IMR-90 (cell line): ENCODE data around the gene WDR81. TPM values are rescaled to one million over a fixed set of nuclear protein-coding genes. Genes with fewer than 3 reads are reported as not detected.

Experiments
- ATAC-seq: fragments of 200-7000 bp; cut with Tn5 transposase; 2 replicates; pipeline ENCODE4 v1.9.1; 2020; ENCODE audit warnings: low read depth, mild to moderate bottlenecking, moderate library complexity
- BruUV-seq: library from RNA; stranded (reverse); fragments of 400-500 nt; replicated peaks from 2 replicates; lab custom pipeline; 2021; lab: Mats Ljungman, UMichigan
- CTCF ChIA-PET: fragments of 300-600 bp; formaldehyde crosslinking; extraction: SDS; loops from one replicate; lab custom pipeline; 2021; ENCODE audit warnings: antibody characterized with exemption; lab: Yijun Ruan, JAX
- POLR2A ChIA-PET: fragments of 300-600 bp; sonication (Branson Sonifier 250); formaldehyde crosslinking; loops from one replicate; lab custom pipeline; 2022; ENCODE audit warnings: antibody characterized with exemption; ENCODE audit not compliant: unreplicated experiment; lab: Charles Lee
- DNase-seq: peaks from one replicate; pipeline ENCODE4 v3.0.0; 2013
- H2AFZ ChIP-seq: replicated peaks from 2 replicates; pipeline ENCODE3; 2013; ENCODE audit warnings: low read length, mild to moderate bottlenecking; ENCODE audit not compliant: poor library complexity
- H2AK5ac ChIP-seq: 2 replicates; pipeline ENCODE4 v1.6.1; 2013; ENCODE audit warnings: low read depth, low read length, inconsistent platforms
- H2AK9ac ChIP-seq: replicated peaks from 2 replicates; pipeline ENCODE3; 2013; ENCODE audit warnings: mild to moderate bottlenecking, low read depth, low read length, moderate library complexity; ENCODE audit not compliant: poor library complexity
- H2BK120ac ChIP-seq: 2 replicates; pipeline ENCODE4 v1.6.1; 2013; ENCODE audit warnings: low read depth, low read length, inconsistent platforms
- H2BK15ac ChIP-seq: 3 replicates; pipeline ENCODE4 v1.6.1; 2013; ENCODE audit warnings: low read depth, low read length, inconsistent platforms
- H2BK20ac ChIP-seq: 2 replicates; pipeline ENCODE4 v1.6.1; 2013; ENCODE audit warnings: low read depth, mild to moderate bottlenecking, inconsistent platforms, low read length, moderate library complexity
- H2BK5ac ChIP-seq: 2 replicates; pipeline ENCODE4 v1.6.1; 2013; ENCODE audit warnings: mild to moderate bottlenecking, low read depth, low read length, inconsistent platforms; ENCODE audit not compliant: poor library complexity, severe bottlenecking
- H3K14ac ChIP-seq: replicated peaks from 2 replicates; pipeline ENCODE4 v1.6.1; 2013; ENCODE audit warnings: low read depth, low read length, inconsistent platforms
- H3K18ac ChIP-seq: 2 replicates; pipeline ENCODE4 v1.6.1; 2013; ENCODE audit warnings: low read depth, low read length, control low read depth
- H3K23ac ChIP-seq: 2 replicates; pipeline ENCODE4 v1.6.1; 2013; ENCODE audit warnings: low read depth, low read length, inconsistent platforms
- H3K27ac ChIP-seq: 2 replicates; pipeline ENCODE4 v1.5.1; 2013; ENCODE audit warnings: mild to moderate bottlenecking, control low read depth, low read length; ENCODE audit not compliant: insufficient read depth
- H3K27me3 ChIP-seq: 2 replicates; pipeline ENCODE4 v1.6.1; 2013; ENCODE audit warnings: low read length; ENCODE audit not compliant: control insufficient read depth, insufficient read depth
- H3K36me3 ChIP-seq: 2 replicates; pipeline ENCODE4 v1.6.1; 2013; ENCODE audit warnings: low read length, mixed read lengths; ENCODE audit not compliant: control insufficient read depth, insufficient read depth
- H3K4ac ChIP-seq: 2 replicates; pipeline ENCODE4 v1.6.1; 2013; ENCODE audit warnings: low read depth, low read length, inconsistent platforms
- H3K4me1 ChIP-seq: 2 replicates; pipeline ENCODE4 v1.6.1; 2013; ENCODE audit warnings: low read length, mixed read lengths; ENCODE audit not compliant: control insufficient read depth, insufficient read depth
- H3K4me2 ChIP-seq: 2 replicates; pipeline ENCODE4 v1.6.1; 2013; ENCODE audit warnings: low read depth, mild to moderate bottlenecking, control low read depth, low read length, moderate library complexity
- H3K4me3 ChIP-seq: 2 replicates; pipeline ENCODE4 v1.5.1; 2013; ENCODE audit warnings: low read depth, mild to moderate bottlenecking, control low read depth, low read length, moderate library complexity; ENCODE audit not compliant: insufficient read depth
- H3K56ac ChIP-seq: 2 replicates; pipeline ENCODE4 v1.6.1; 2013; ENCODE audit warnings: low read length, inconsistent platforms; ENCODE audit not compliant: insufficient read depth; ENCODE audit errors: extremely low read depth
- H3K79me1 ChIP-seq, 2 experiments: 2 replicates each; pipeline ENCODE4 v1.6.1; 2013; ENCODE audit warnings: low read length in 2 of 2, inconsistent platforms in 1 of 2, low read depth in 1 of 2
- H3K9ac ChIP-seq: 2 replicates; pipeline ENCODE4 v1.6.1; 2013; ENCODE audit warnings: low read depth, low read length, control low read depth
- H3K9me1 ChIP-seq: 2 replicates; pipeline ENCODE4 v1.6.1; 2013; ENCODE audit warnings: low read length, inconsistent platforms; ENCODE audit not compliant: insufficient read depth
- H3K9me3 ChIP-seq: 2 replicates; pipeline ENCODE4 v1.6.1; 2013; ENCODE audit warnings: low read length; ENCODE audit not compliant: control insufficient read depth, insufficient read depth
- H4K20me1 ChIP-seq: 2 replicates; pipeline ENCODE4 v1.6.1; 2013; ENCODE audit warnings: low read length, inconsistent platforms; ENCODE audit not compliant: insufficient read depth
- H4K5ac ChIP-seq: 2 replicates; pipeline ENCODE4 v1.6.1; 2013; ENCODE audit warnings: mild to moderate bottlenecking, low read depth, low read length, control low read depth
- H4K8ac ChIP-seq, 2 experiments: 2 replicates each; pipeline ENCODE4 v1.6.1; 2013; ENCODE audit warnings: low read depth in 2 of 2, low read length in 2 of 2, control low read depth in 1 of 2, inconsistent platforms in 1 of 2
- H4K91ac ChIP-seq: 2 replicates; pipeline ENCODE4 v1.6.1; 2013; ENCODE audit warnings: low read depth, low read length, inconsistent platforms; ENCODE audit not compliant: insufficient read depth
- CTCF ChIP-seq: conservative IDR thresholded peaks from 2 replicates; pipeline ENCODE4 v1.5.1; 2012; ENCODE audit warnings: mild to moderate bottlenecking, low read depth, low read length, improper control_type of control experiment
- MAZ ChIP-seq: IDR thresholded peaks from 2 replicates; pipeline ENCODE4 v1.6.1; 2012; ENCODE audit warnings: low read depth, mild to moderate bottlenecking, low read length, improper control_type of control experiment, moderate library complexity, borderline replicate concordance
- WGBS, 2 experiments: methylation state at CpG; one replicate each; pipeline versions ENCODE4 v1.1.5 to v1.1.7; 2013; ENCODE audit warnings: missing lambda C conversion rate in 2 of 2; ENCODE audit not compliant: insufficient read length in 1 of 2; ENCODE audit errors: extremely low coverage in 2 of 2; 5-methylcytosine and 5-hydroxymethylcytosine counted together
- dilution Hi-C: fragments of 300-500 bp; cut with HindIII; formaldehyde crosslinking; loops from one replicate; pipeline ENCODE4 v1.14.3; 2018; ENCODE audit warnings: low sequenced_read_pairs; ENCODE audit not compliant: unreplicated experiment
- in situ Hi-C: fragments of 300-500 bp; cut with MboI; formaldehyde crosslinking; loops from 3 replicates; pipeline ENCODE4 v1.14.3; 2019; ENCODE audit warnings: low sequenced_read_pairs, inconsistent platforms, mixed read lengths
- intact Hi-C: fragments of 100-400 bp; cut with micrococcal nuclease; formaldehyde crosslinking; loops from 2 replicates; pipeline ENCODE4 v1.10.0; 2022
- polyA plus RNA-seq, 3 experiments: library from polyadenylated mRNA; depleted of rRNA; stranded (reverse); fragments of >200 nt; gene quantifications; 2 replicates each; pipeline ENCODE4 v1.2.3, GENCODE V29; 2012; ENCODE audit warnings: low replicate concordance in 1 of 3
- total RNA-seq: library from RNA; depleted of rRNA; stranded (reverse); fragments of >200 nt; gene quantifications from 2 replicates; pipeline ENCODE4 v1.2.3, GENCODE V29; 2012

WDR81 gene
- total and polyA plus RNA-seq, 2 of the 4 experiments (the other 2 are of a cell fraction) = 3.0 to 8.4 TPM

- no peaks in the 10 kb centered on the region for H4K20me1 ChIP-seq
- WGBS, 2 experiments = 84% methylated on average over 9 of the region's 25 CpGs; no CpG with 5 or more reads in 1 of the 2 experiments
- H4K5ac ChIP-seq = peak overlapping the region; percentile 59
- peak overlapping the region in 1 of 2 experiments; percentile 45; a peak in 1 of 4 replicates for H4K8ac ChIP-seq
- dilution Hi-C loops = no loop called here
- peak overlapping the region; percentile 59 for H3K4ac ChIP-seq
- peak overlapping the region; percentile 45; the same call in 1 of the 2 replicates for H3K18ac ChIP-seq
- POLR2A ChIA-PET = no interaction called here
- H4K91ac ChIP-seq = no peak overlapping the region; the same call in 1 of the 2 replicates
- no TSS peak for BruUV-seq
- peaks cover 8% of the 10 kb centered on the region for H3K4me1 ChIP-seq
- in situ Hi-C loops = no loop called here
- H3K79me1 ChIP-seq = 0 out of 4 replicates have a peak, but pooled peaks cover 0 to 4% of the 10 kb centered on the region in 2 experiments
- peak overlapping the region; percentile 18 for H2AFZ ChIP-seq
- H2AK9ac ChIP-seq = peak overlapping the region; percentile 61
- H2AK5ac ChIP-seq = peak overlapping the region; percentile 88
- intact Hi-C loops = no loop called here
- no peak overlapping the region for H2BK120ac ChIP-seq
- peak overlapping the region; percentile 48 for H2BK5ac ChIP-seq
- no peak for TF ChIP-seq CTCF
- TF ChIP-seq MAZ = peak; percentile 64; the same call in 1 of the 2 replicates
- CTCF ChIA-PET = no interaction called here
- H3K36me3 ChIP-seq = peaks cover 16% of the 10 kb centered on the region
- no peak overlapping the region for H3K4me3 ChIP-seq
- no peaks in the 10 kb centered on the region for H3K9me3 ChIP-seq
- H3K14ac ChIP-seq = no peak overlapping the region
- H3K56ac ChIP-seq = no peak overlapping the region; the same call in 1 of the 2 replicates
- peak overlapping the region; percentile 47 for H3K4me2 ChIP-seq
- no peak overlapping the region; the same call in 2 of the 3 replicates for H2BK15ac ChIP-seq
- peaks cover 5% of the 10 kb centered on the region; the same call in 1 of the 2 replicates for H3K9me1 ChIP-seq
- H3K9ac ChIP-seq = no peak overlapping the region
- H3K27ac ChIP-seq = peak overlapping the region; percentile 39
- no peak overlapping the region for H2BK20ac ChIP-seq
- ATAC-seq = peak; percentile 86
- peak; percentile 83 for DNase-seq
- H3K27me3 ChIP-seq = no peaks in the 10 kb centered on the region
- H3K23ac ChIP-seq = no peak overlapping the region
Measured at GRCh38 chr17:1736348-1737281, 12.1 kb downstream of the WDR81 start.
